Fibroblast of lung (primary cell): Measurements from ENCODE around the gene ACER3. TPM values are rescaled to one million over a fixed set of nuclear protein-coding genes. Genes with fewer than 3 reads are reported as not detected.
"Not testable (repeated sequence)": the region's sequence is repeated elsewhere in the genome, so short reads cannot be mapped to it uniquely, and the experiment has no call there.

Experiments
- DNase-seq, 2 donors: peaks; one replicate each; pipeline versions ENCODE4 v3.0.0 to v3.0.0-alpha.2; 2010; ENCODE audit warnings: low read depth in 2 of 2
- H2AFZ ChIP-seq: 2 replicates; pipeline ENCODE4 v1.5.1; 2012; ENCODE audit warnings: low read length, control low read depth, inconsistent platforms
- H3K27ac ChIP-seq: 2 replicates; pipeline ENCODE4 v1.5.1; 2011; ENCODE audit warnings: low read length, control low read depth; ENCODE audit not compliant: insufficient read depth
- H3K27me3 ChIP-seq: 2 replicates; pipeline ENCODE4 v1.5.1; 2011; ENCODE audit warnings: mild to moderate bottlenecking, low read length; ENCODE audit not compliant: control insufficient read depth, insufficient read depth
- H3K36me3 ChIP-seq: 2 replicates; pipeline ENCODE4 v1.5.1; 2011; ENCODE audit warnings: low read length; ENCODE audit not compliant: control insufficient read depth, insufficient read depth
- H3K4me1 ChIP-seq: 2 replicates; pipeline ENCODE4 v1.5.1; 2011; ENCODE audit warnings: low read length; ENCODE audit not compliant: control insufficient read depth, insufficient read depth; ENCODE audit errors: extremely low read depth
- H3K4me2 ChIP-seq: 2 replicates; pipeline ENCODE4 v1.5.1; 2011; ENCODE audit warnings: low read length, control low read depth; ENCODE audit not compliant: insufficient read depth; ENCODE audit errors: extremely low read depth
- H3K4me3 ChIP-seq, 4 experiments: fragments of 200-600 bp in 1 of 4; sonication (generic) in 1 of 4; replicated peaks in 1 of 4; 2 replicates each; pipeline ENCODE4 v1.5.1; 2011 to 2016; ENCODE audit warnings: low read length in 4 of 4, low read depth in 3 of 4, mild to moderate bottlenecking in 3 of 4, control low read depth in 2 of 4, inconsistent platforms in 1 of 4, mixed read lengths in 1 of 4; ENCODE audit not compliant: insufficient read depth in 1 of 4; ENCODE audit errors: control extremely low read depth in 1 of 4
- H3K79me2 ChIP-seq: 2 replicates; pipeline ENCODE4 v1.5.1; 2012; ENCODE audit warnings: mild to moderate bottlenecking, low read length, inconsistent platforms; ENCODE audit not compliant: control insufficient read depth, insufficient read depth
- H3K9ac ChIP-seq: 2 replicates; pipeline ENCODE4 v1.5.1; 2011; ENCODE audit warnings: mild to moderate bottlenecking, low read length, control low read depth; ENCODE audit not compliant: insufficient read depth
- H3K9me3 ChIP-seq: 2 replicates; pipeline ENCODE4 v1.5.1; 2012; ENCODE audit warnings: low read depth, low read length; ENCODE audit not compliant: control insufficient read depth, insufficient read depth
- H4K20me1 ChIP-seq: 2 replicates; pipeline ENCODE4 v1.5.1; 2011; ENCODE audit warnings: low read length; ENCODE audit not compliant: control insufficient read depth, insufficient read depth; ENCODE audit errors: extremely low read depth
- EZH2 ChIP-seq: IDR thresholded peaks from 2 replicates; pipeline ENCODE4 v1.5.1; 2012; ENCODE audit warnings: low read length, control low read depth, mild to moderate bottlenecking; ENCODE audit errors: missing control alignments
- polyA plus RNA-seq, 2 donors: library from polyadenylated mRNA; depleted of rRNA in 1 of 2; stranded (reverse) in 1 of 2; unstranded in 1 of 2; fragments of >200 nt; gene quantifications; 2 replicates each; pipeline ENCODE4 v1.2.1, GENCODE V29; 2011 to 2012; ENCODE audit warnings: missing spikeins in 1 of 2
- total RNA-seq: library from RNA; depleted of rRNA; stranded (reverse); fragments of >200 nt; gene quantifications from 2 replicates; pipeline ENCODE4 v1.2.1, GENCODE V29; 2014
- TF ChIP-seq, protein P1 (sequence below), 2 donors: IDR thresholded peaks in 1 of 2; conservative IDR thresholded peaks in 1 of 2; 1 replicate in 1 of 2; 2 replicates in 1 of 2; pipeline ENCODE4 v1.5.1; 2011 to 2012; ENCODE audit warnings: low read length in 2 of 2, control low read depth in 1 of 2, inconsistent platforms in 1 of 2, low read depth in 1 of 2, mild to moderate bottlenecking in 1 of 2

The ACER3 gene
- total and polyA plus RNA-seq, 2 donors (not counting 1 experiment from before 2014, with no cell fraction given), result 6.1 to 22.3 TPM

DNA sequence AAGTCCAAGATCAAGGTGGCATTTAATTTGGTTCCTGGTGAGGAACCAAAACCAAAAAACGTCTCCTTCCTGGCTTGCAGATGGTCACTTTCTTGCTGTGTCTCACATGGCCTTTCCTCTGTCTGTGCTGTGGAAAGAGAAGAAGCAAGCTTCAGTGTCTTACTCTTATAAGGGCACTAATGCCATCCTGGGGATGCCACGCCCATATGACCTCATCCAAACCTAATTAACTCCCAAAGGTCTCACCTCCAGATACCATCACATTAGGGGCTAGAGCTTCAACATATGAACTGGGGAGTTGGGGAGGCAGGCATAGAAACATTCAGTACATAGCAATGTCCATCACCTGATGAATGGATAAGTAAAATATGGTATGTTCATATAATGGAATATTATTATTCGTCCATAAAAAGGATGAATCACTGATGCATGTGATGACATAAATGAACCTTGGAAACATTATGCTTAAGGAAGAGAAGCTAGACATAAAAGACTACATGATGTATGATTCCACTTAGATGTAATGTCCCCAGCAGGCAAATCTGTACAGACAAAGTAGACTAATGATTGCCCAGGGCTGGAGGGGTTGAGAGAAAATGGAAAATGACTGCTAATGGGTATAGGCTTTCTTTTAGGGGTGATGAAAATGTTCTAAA lies 94.9 kb downstream of the ACER3 start:
- no peak overlapping the region for H3K27ac ChIP-seq
- H3K4me2 ChIP-seq, result no peak overlapping the region
- H3K9ac ChIP-seq, result no peak overlapping the region
- no peaks in the 10 kb centered on the region for H3K9me3 ChIP-seq
- no peak overlapping the region for H3K4me3 ChIP-seq
- H3K4me1 ChIP-seq, result no peaks in the 10 kb centered on the region
- H4K20me1 ChIP-seq, result no peaks in the 10 kb centered on the region
- no peak overlapping the region for H2AFZ ChIP-seq
- no peak for TF ChIP-seq EZH2
- TF ChIP-seq, protein P1, sequence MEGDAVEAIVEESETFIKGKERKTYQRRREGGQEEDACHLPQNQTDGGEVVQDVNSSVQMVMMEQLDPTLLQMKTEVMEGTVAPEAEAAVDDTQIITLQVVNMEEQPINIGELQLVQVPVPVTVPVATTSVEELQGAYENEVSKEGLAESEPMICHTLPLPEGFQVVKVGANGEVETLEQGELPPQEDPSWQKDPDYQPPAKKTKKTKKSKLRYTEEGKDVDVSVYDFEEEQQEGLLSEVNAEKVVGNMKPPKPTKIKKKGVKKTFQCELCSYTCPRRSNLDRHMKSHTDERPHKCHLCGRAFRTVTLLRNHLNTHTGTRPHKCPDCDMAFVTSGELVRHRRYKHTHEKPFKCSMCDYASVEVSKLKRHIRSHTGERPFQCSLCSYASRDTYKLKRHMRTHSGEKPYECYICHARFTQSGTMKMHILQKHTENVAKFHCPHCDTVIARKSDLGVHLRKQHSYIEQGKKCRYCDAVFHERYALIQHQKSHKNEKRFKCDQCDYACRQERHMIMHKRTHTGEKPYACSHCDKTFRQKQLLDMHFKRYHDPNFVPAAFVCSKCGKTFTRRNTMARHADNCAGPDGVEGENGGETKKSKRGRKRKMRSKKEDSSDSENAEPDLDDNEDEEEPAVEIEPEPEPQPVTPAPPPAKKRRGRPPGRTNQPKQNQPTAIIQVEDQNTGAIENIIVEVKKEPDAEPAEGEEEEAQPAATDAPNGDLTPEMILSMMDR (conservative IDR thresholded peaks at IDR 0.05 in 1 of 2, IDR thresholded peaks at IDR 0.05 in 1 of 2; ENCODE audit: low read depth in 1 of 2, low read length in 2 of 2), result no peak
- H3K27me3 ChIP-seq, result no peaks in the 10 kb centered on the region
- no peaks in the 10 kb centered on the region for H3K79me2 ChIP-seq
- no peak for DNase-seq
- no peaks in the 10 kb centered on the region for H3K36me3 ChIP-seq

DNA sequence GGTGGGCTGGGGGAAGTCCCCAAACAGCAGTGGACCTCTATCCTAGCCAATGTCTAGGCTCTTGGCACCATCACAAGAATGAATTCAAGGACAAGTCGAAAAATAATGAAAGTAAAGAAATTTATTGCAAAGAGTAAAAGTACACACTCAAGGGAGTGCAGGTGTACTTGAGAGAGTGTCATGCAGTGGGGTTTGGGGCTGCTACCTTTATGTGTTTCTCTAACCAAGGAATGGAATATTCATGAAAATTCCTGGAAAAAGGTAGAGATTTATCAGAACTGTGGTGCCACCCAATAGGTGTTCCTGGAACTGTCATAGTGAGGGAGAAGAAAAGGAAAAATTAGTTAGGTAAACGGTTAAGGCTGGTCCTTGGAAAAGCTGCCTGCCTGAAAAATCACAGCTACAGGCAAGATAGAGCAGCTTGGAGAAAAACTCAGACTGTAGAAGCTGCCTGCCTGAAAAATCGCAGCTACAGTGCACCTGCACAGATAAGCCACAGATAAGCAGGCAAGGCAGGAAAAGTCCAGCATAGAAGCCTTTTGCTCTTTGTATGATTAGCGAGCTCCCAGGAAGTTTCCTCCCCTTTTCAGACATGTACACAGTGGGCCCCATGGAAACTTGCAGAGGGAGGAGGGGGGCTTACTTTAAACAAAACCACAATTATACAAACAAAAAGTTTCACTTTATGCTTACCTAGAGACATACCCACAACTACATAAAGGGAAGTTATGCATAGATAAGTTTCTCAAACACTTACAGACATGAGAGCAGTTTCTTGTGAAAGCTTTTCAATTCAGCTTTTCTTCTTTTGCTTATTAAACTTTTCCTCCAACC lies 102.1 kb downstream of the ACER3 start:
- Histone ChIP-seq H3K9me3 (no peaks in the 10 kb centered on the region), H4K20me1 (no peaks in the 10 kb centered on the region), H2AFZ (no peak overlapping the region), H3K4me3 (no peak overlapping the region), H3K9ac (no peak overlapping the region), H3K36me3 (no peaks in the 10 kb centered on the region), H3K27ac (no peak overlapping the region), H3K27me3 (no peaks in the 10 kb centered on the region), H3K4me1 (no peaks in the 10 kb centered on the region), H3K79me2 (no peaks in the 10 kb centered on the region), H3K4me2 (no peak overlapping the region)
- no peak for TF ChIP-seq EZH2
- TF ChIP-seq, protein P1 (conservative IDR thresholded peaks at IDR 0.05 in 1 of 2, IDR thresholded peaks at IDR 0.05 in 1 of 2; ENCODE audit: low read depth in 1 of 2, low read length in 2 of 2), result no peak
- no peak for DNase-seq

DNA sequence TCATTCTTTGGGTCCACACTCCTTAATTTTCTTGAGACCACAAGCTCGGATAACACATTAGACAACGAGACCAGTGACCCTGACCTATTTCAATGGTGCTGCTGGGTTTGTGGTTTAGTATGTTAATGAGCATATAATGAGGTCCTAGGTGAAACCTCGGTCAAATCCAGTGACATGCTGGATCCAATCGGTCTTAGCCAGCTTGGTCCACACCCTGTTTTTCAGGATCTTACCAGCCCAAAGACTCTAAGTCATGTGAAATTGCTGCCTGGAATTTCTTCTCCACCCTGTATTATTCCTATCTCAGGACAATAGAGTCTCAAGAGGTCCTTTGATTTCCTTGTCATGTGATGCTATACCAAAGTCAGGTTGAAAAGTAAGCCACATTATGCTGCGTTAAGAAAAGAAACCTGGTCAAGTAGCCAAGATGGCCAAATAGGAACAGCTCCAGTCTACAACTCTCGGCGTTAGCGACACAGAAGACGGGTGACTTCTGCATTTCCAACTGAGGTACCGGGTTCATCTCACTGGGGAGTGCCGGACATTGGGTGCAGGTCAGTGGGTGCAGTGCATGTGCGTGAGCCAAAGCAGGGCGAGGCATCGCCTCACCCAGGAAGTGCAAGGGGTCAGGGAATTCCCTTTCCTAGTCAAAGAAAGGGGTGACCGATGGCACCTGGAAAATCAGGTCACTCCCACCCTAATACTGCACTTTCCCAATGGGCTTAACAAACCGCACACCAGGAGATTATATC lies 102.9 kb downstream of the ACER3 start:
- not testable (repeated sequence) for H3K79me2 ChIP-seq, H2AFZ ChIP-seq, H3K36me3 ChIP-seq, H4K20me1 ChIP-seq, DNase-seq, H3K4me3 ChIP-seq, H3K27ac ChIP-seq, H3K9me3 ChIP-seq, H3K9ac ChIP-seq, H3K4me2 ChIP-seq, H3K4me1 ChIP-seq, H3K27me3 ChIP-seq
